GM19025 (cell line): ENCODE measurements around the gene HSF2.

Source experiments
- ATAC-seq: cut with Tn5 transposase; IDR thresholded peaks from one replicate; pipeline ENCODE4 v1.9.1; 2021; ENCODE audit warnings: mild to moderate bottlenecking, low read depth, moderate library complexity; ENCODE audit not compliant: unreplicated experiment

The HSF2 gene

GRCh38 chr6:122394016-122394415, 5.4 kb upstream of the HSF2 start:
- no peak for ATAC-seq

- no peak for ATAC-seq
Observed at GRCh38 chr6:122399055-122399347, 451 bp upstream of the HSF2 start.

GRCh38 chr6:122400121-122400450, 634 bp downstream of the HSF2 start:
- no peak for ATAC-seq

GRCh38 chr6:122400462-122401089, 1.1 kb downstream of the HSF2 start:
- ATAC-seq: no peak

GRCh38 chr6:122401104-122401503, 1.7 kb downstream of the HSF2 start:
- ATAC-seq: no peak

GRCh38 chr6:122404444-122404843, 5.0 kb downstream of the HSF2 start:
- no peak for ATAC-seq

GRCh38 chr6:122405417-122405816, 6.0 kb downstream of the HSF2 start:
- ATAC-seq: no peak

GRCh38 chr6:122406187-122406586, 6.7 kb downstream of the HSF2 start:
- no peak for ATAC-seq

- no peak for ATAC-seq
Observed at GRCh38 chr6:122407712-122408111, 8.3 kb downstream of the HSF2 start.

- ATAC-seq: no peak
Observed at GRCh38 chr6:122408240-122408639, 8.8 kb downstream of the HSF2 start.

GRCh38 chr6:122408702-122409458, 9.4 kb downstream of the HSF2 start:
- ATAC-seq: no peak

GRCh38 chr6:122412001-122412400, 12.5 kb downstream of the HSF2 start:
- ATAC-seq: no peak

GRCh38 chr6:122416825-122417224, 17.4 kb downstream of the HSF2 start:
- ATAC-seq: no peak

GRCh38 chr6:122422003-122422402, 22.6 kb downstream of the HSF2 start:
- ATAC-seq: no peak

GRCh38 chr6:122422614-122423267, 23.3 kb downstream of the HSF2 start:
- peak; percentile 85 for ATAC-seq

GRCh38 chr6:122423734-122424133, 24.3 kb downstream of the HSF2 start:
- ATAC-seq: no peak

GRCh38 chr6:122426597-122426996, 27.1 kb downstream of the HSF2 start:
- ATAC-seq: no peak

- ATAC-seq: no peak
Observed at GRCh38 chr6:122428781-122429180, 29.3 kb downstream of the HSF2 start.

- ATAC-seq: no peak
Observed at GRCh38 chr6:122429323-122429722, 29.9 kb downstream of the HSF2 start.

GRCh38 chr6:122431780-122432179, 32.3 kb downstream of the HSF2 start:
- ATAC-seq: no peak

- ATAC-seq: no peak
Observed at GRCh38 chr6:122432816-122433215, 33.4 kb downstream of the HSF2 start.

- no peak for ATAC-seq
Observed at GRCh38 chr6:122438975-122439374, 39.5 kb downstream of the HSF2 start.
